GM23338 (cell line): ENCODE data around the gene SH3PXD2B. TPM values are rescaled to one million over a fixed set of nuclear protein-coding genes. Genes with fewer than 3 reads are reported as not detected.

ENCODE experiments used
- ATAC-seq: fragments of 200-7000 bp; cut with Tn5 transposase; 3 replicates; pipeline ENCODE4 v1.9.1; 2020
- DNase-seq: peaks from one replicate; pipeline ENCODE4 v3.0.0-alpha.2; 2015; ENCODE audit warnings: low spot score
- H2AFZ ChIP-seq: fragments of 200-600 bp; sonication (generic); 2 replicates; pipeline ENCODE4 v1.8.0; 2016; ENCODE audit warnings: antibody characterized with exemption, mild to moderate bottlenecking, moderate library complexity
- H3F3A ChIP-seq: fragments of 200-600 bp; sonication (generic); replicated peaks from 2 replicates; pipeline ENCODE4 v1.8.0; 2017; ENCODE audit warnings: antibody characterized with exemption, mixed run types, low read depth
- H3K27ac ChIP-seq: fragments of 200-600 bp; sonication (generic); 2 replicates; pipeline ENCODE4 v1.6.1; 2016; ENCODE audit warnings: low read depth
- H3K27me3 ChIP-seq: fragments of 200-600 bp; sonication (generic); 2 replicates; pipeline ENCODE4 v1.8.0; 2016; ENCODE audit warnings: mild to moderate bottlenecking, mixed run types, moderate library complexity; ENCODE audit not compliant: insufficient read depth
- H3K36me3 ChIP-seq: fragments of 200-600 bp; sonication (generic); 2 replicates; pipeline ENCODE4 v1.8.0; 2016; ENCODE audit warnings: mild to moderate bottlenecking; ENCODE audit not compliant: insufficient read depth
- H3K4me1 ChIP-seq: fragments of 200-600 bp; sonication (generic); 2 replicates; pipeline ENCODE4 v1.8.0; 2016; ENCODE audit warnings: mild to moderate bottlenecking, moderate library complexity; ENCODE audit not compliant: insufficient read depth
- H3K4me2 ChIP-seq: fragments of 200-600 bp; sonication (generic); 2 replicates; pipeline ENCODE4 v1.7.1; 2017; ENCODE audit warnings: mixed run types
- H3K4me3 ChIP-seq: fragments of 200-600 bp; sonication (generic); 2 replicates; pipeline ENCODE4 v1.6.1; 2016; ENCODE audit warnings: mixed run types
- H3K79me2 ChIP-seq: fragments of 200-600 bp; sonication (generic); replicated peaks from 2 replicates; pipeline ENCODE4 v1.8.0; 2017; ENCODE audit warnings: mild to moderate bottlenecking; ENCODE audit not compliant: insufficient read depth
- H3K9me2 ChIP-seq: fragments of 200-600 bp; sonication (generic); 2 replicates; pipeline ENCODE4 v1.8.0; 2017; ENCODE audit not compliant: insufficient read depth
- H4K20me1 ChIP-seq: fragments of 200-600 bp; sonication (generic); replicated peaks from 2 replicates; pipeline ENCODE4 v1.8.0; 2017; ENCODE audit warnings: mild to moderate bottlenecking; ENCODE audit not compliant: insufficient read depth
- H3K27ac Mint-ChIP-seq: 2 replicates; pipeline ENCODE4 v1.8.0; 2020; ENCODE audit warnings: inconsistent platforms, mild to moderate bottlenecking, moderate library complexity, mixed read lengths
- H3K27me3 Mint-ChIP-seq: 3 replicates; pipeline ENCODE4 v1.8.0; 2022; ENCODE audit warnings: low read depth, mild to moderate bottlenecking, moderate library complexity, mixed read lengths, inconsistent platforms; ENCODE audit not compliant: insufficient read depth, poor library complexity
- H3K36me3 Mint-ChIP-seq: 3 replicates; pipeline ENCODE4 v1.8.0; 2021; ENCODE audit warnings: low read depth, mild to moderate bottlenecking, inconsistent platforms, moderate library complexity, mixed read lengths
- H3K4me1 Mint-ChIP-seq: 3 replicates; pipeline ENCODE4 v1.8.0; 2020; ENCODE audit warnings: mild to moderate bottlenecking, inconsistent platforms, mixed read lengths
- H3K4me3 Mint-ChIP-seq: 3 replicates; pipeline ENCODE4 v1.8.0; 2021; ENCODE audit warnings: moderate library complexity, mild to moderate bottlenecking, inconsistent platforms, mixed read lengths
- H3K9me3 Mint-ChIP-seq: 3 replicates; pipeline ENCODE4 v1.8.0; 2020; ENCODE audit warnings: moderate library complexity, mild to moderate bottlenecking, inconsistent platforms, mixed read lengths
- CTCF ChIP-seq, 2 experiments: fragments of 200-600 bp in 1 of 2; sonication (generic) in 1 of 2; conservative IDR thresholded peaks; 2 replicates each; pipeline versions ENCODE4 v1.5.1 to v1.6.1; 2016 to 2017; ENCODE audit warnings: antibody characterized with exemption in 2 of 2, low read depth in 2 of 2, mild to moderate bottlenecking in 2 of 2, moderate library complexity in 1 of 2
- ZNF462 ChIP-seq: fragments of 250-450 bp; sonication (Bioruptor Pico); IDR thresholded peaks from 2 replicates; pipeline ENCODE4 v1.5.0; 2020; ENCODE audit warnings: mild to moderate bottlenecking, moderate library complexity
- polyA plus RNA-seq: library from polyadenylated mRNA; unstranded; fragments of >200 nt; fragmentation: Nextera tagmentation; extraction: Ambion mirVana; gene quantifications from 2 replicates; pipeline ENCODE4 v1.2.1, GENCODE V29; 2016
- total RNA-seq: library from RNA; depleted of rRNA; stranded (reverse); fragments of >200 nt; shearing (Covaris generic); gene quantifications from 2 replicates; pipeline ENCODE4 v1.2.3, GENCODE V29; 2014

The SH3PXD2B gene
- total and polyA plus RNA-seq, 2 experiments from 2014 or later, result 40.2 to 52.5 TPM

GRCh38 chr5:172370648-172371545 lies 83.4 kb downstream of the SH3PXD2B start:
- Histone ChIP-seq H4K20me1 (no peaks in the 10 kb centered on the region), H3K79me2 (no peaks in the 10 kb centered on the region), H3K27ac (no peak overlapping the region), H2AFZ (no peak overlapping the region), H3K9me2 (no peaks in the 10 kb centered on the region), H3F3A (0 out of 2 replicates have a peak, but pooled peaks cover 2% of the 10 kb centered on the region), H3K36me3 (no peaks in the 10 kb centered on the region; the same call in 1 of the 2 replicates), H3K27me3 (no peaks in the 10 kb centered on the region), H3K4me3 (no peak overlapping the region), H3K4me1 (no peaks in the 10 kb centered on the region), H3K4me2 (no peak overlapping the region)
- H3K27ac Mint-ChIP-seq, result no peak overlapping the region
- peaks cover 22% of the 10 kb centered on the region for H3K9me3 Mint-ChIP-seq
- H3K36me3 Mint-ChIP-seq, result peaks cover 57% of the 10 kb centered on the region
- no peak for ATAC-seq
- TF ChIP-seq ZNF462 (CRISPR knock-in tag) (no peak), CTCF (conservative IDR thresholded peaks at IDR 0.05; ENCODE audit: low read depth in 2 of 2) (peak; percentile 70 to 86)
- H3K4me3 Mint-ChIP-seq, result no peak overlapping the region
- peaks cover 6% of the 10 kb centered on the region for H3K27me3 Mint-ChIP-seq
- peak; percentile 87 for DNase-seq
- no peaks in the 10 kb centered on the region for H3K4me1 Mint-ChIP-seq
